ENCODE results near the gene KIF1C. TPM values are rescaled to one million over a fixed set of nuclear protein-coding genes. Genes with fewer than 3 reads are reported as not detected.

The KIF1C gene
- polyA plus RNA-seq: 100 to 1,000 TPM in 1 of 3 donors, 10 to 100 TPM in 2; 36.0 to 113 (median 78.9) TPM

- peak within 1 kb of the TSS; percentile 54 for H3K27ac ChIP-seq (ENCODE audit: low read depth, low read length)
- 0 to 1% (median 1%) methylated on average over 66 to 93 of the region's 93 CpGs for WGBS, 3 donors
Observed at GRCh38 chr17:4997302-4998026, at the start of gene KIF1C, which contains the start of gene INCA1. KIF1C (plus strand) TSS chr17:4997950; CDS start chr17:5000247, 2,297 bp downstream. INCA1 (minus strand) TSS chr17:4997522; CDS start chr17:4994437, 3,085 bp downstream.

- H3K27ac ChIP-seq (ENCODE audit: low read depth, low read length): peak within 1 kb of the TSS; percentile 96
- 0 to 1% (median 1%) methylated on average over 39 to 58 of the region's 59 CpGs for WGBS, 3 donors
Observed at GRCh38 chr17:4948166-4948930, 49.4 kb upstream of the KIF1C start, which contains the start of gene PFN1. PFN1 (minus strand) TSS chr17:4948530; CDS start chr17:4948394, 136 bp downstream.

GRCh38 chr17:4948931-4949320 lies 48.8 kb upstream of the KIF1C start:
- WGBS, 3 donors: 0 to 2% (median 1%) methylated on average over 25 to 40 of the region's 40 CpGs
- peak overlapping the region; percentile 45 for H3K27ac ChIP-seq (ENCODE audit: low read depth, low read length)

GRCh38 chr17:4949321-4950074 lies 48.3 kb upstream of the KIF1C start:
- peak overlapping the region; percentile 45 for H3K27ac ChIP-seq (ENCODE audit: low read depth, low read length)
- WGBS, 3 donors: 0 to 1% (median 1%) methylated on average over 33 to 74 of the region's 75 CpGs

- H3K27ac ChIP-seq (ENCODE audit: low read depth, low read length): peak overlapping the region; percentile 45
- 5 to 11% (median 6%) methylated on average over 48 to 52 of the region's 52 CpGs for WGBS, 3 donors
Observed at GRCh38 chr17:4950075-4950745, 47.5 kb upstream of the KIF1C start.

- WGBS, 3 donors: 41 to 55% (median 53%) methylated on average over 7 of the region's 7 CpGs
- H3K27ac ChIP-seq (ENCODE audit: low read depth, low read length): peak within 1 kb of the TSS; percentile 45
Observed at GRCh38 chr17:4950746-4951204, 47.0 kb upstream of the KIF1C start, which contains the start of gene ENO3. ENO3 (plus strand) TSS chr17:4951119; CDS start chr17:4951830, 711 bp downstream.

GRCh38 chr17:4951486-4951885 lies 46.3 kb upstream of the KIF1C start:
- H3K27ac ChIP-seq (ENCODE audit: low read depth, low read length): no peak overlapping the region
- WGBS, 3 donors: 77 to 91% (median 85%) methylated on average over 3 of the region's 3 CpGs

GRCh38 chr17:4953451-4953961 lies 44.2 kb upstream of the KIF1C start:
- 66 to 80% (median 70%) methylated on average over 14 of the region's 14 CpGs for WGBS, 3 donors

GRCh38 chr17:4955091-4955490 lies 42.7 kb upstream of the KIF1C start:
- H3K27ac ChIP-seq (ENCODE audit: low read depth, low read length): no peak overlapping the region
- 97 to 99% (median 97%) methylated on average over 8 of the region's 8 CpGs for WGBS, 3 donors

More at GRCh38 chr17:4953451-4953961, 44.2 kb upstream of the KIF1C start:
- no peak overlapping the region for H3K27ac ChIP-seq (ENCODE audit: low read depth, low read length)

- WGBS, 3 donors: 74 to 80% (median 79%) methylated on average over 10 of the region's 10 CpGs
- H3K27ac ChIP-seq (ENCODE audit: low read depth, low read length): no peak overlapping the region
Observed at GRCh38 chr17:4956493-4957061, 41.2 kb upstream of the KIF1C start.

GRCh38 chr17:4958102-4958501 lies 39.6 kb upstream of the KIF1C start:
- H3K27ac ChIP-seq (ENCODE audit: low read depth, low read length): no peak overlapping the region
- WGBS, 3 donors: 47 to 88% (median 87%) methylated on average over 3 of the region's 3 CpGs

GRCh38 chr17:4959261-4959965 lies 38.3 kb upstream of the KIF1C start:
- 84 to 91% (median 88%) methylated on average over 17 to 18 of the region's 18 CpGs for WGBS, 3 donors
- H3K27ac ChIP-seq (ENCODE audit: low read depth, low read length): no peak overlapping the region

- WGBS, 3 donors: 84 to 90% (median 84%) methylated on average over 9 of the region's 9 CpGs
- H3K27ac ChIP-seq (ENCODE audit: low read depth, low read length): no peak overlapping the region
Observed at GRCh38 chr17:4960279-4960922, 37.3 kb upstream of the KIF1C start.

GRCh38 chr17:4965311-4965986 lies 32.3 kb upstream of the KIF1C start:
- no peak overlapping the region for H3K27ac ChIP-seq (ENCODE audit: low read depth, low read length)
- 95 to 96% (median 95%) methylated on average over 15 of the region's 15 CpGs for WGBS, 3 donors

GRCh38 chr17:4966844-4967538 lies 30.8 kb upstream of the KIF1C start:
- no peak overlapping the region for H3K27ac ChIP-seq (ENCODE audit: low read depth, low read length)
- 0% methylated on average over 42 of the region's 42 CpGs for WGBS, 3 donors

Data from adipose tissue (tissue), 3 donors.